ENCODE measurements around the gene GATA5.

DNA sequence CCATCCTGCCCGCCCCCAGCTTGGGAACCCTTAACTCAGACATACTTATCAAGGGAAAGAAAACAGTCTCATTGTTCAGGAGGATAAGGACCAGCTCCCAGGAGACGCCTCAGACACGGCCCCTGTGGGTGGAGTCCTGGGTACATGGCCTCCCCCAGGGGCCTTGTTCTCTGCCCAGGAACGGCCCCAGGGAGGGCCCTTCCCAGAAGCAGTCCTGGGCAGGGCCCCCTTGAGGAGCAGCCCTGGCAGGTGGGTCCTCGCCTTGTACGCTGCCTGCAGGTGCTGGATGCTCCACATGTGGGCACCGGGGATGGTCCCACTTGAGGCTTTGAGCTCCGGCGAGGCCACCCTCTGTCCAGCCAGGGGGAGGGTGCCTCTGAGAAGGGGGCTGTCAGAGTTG is 4.5 kb upstream of the GATA5 start:
- TF ChIP-seq POLR2A (IDR thresholded peaks at IDR 0.05): no peak
- TF ChIP-seq, protein P1, sequence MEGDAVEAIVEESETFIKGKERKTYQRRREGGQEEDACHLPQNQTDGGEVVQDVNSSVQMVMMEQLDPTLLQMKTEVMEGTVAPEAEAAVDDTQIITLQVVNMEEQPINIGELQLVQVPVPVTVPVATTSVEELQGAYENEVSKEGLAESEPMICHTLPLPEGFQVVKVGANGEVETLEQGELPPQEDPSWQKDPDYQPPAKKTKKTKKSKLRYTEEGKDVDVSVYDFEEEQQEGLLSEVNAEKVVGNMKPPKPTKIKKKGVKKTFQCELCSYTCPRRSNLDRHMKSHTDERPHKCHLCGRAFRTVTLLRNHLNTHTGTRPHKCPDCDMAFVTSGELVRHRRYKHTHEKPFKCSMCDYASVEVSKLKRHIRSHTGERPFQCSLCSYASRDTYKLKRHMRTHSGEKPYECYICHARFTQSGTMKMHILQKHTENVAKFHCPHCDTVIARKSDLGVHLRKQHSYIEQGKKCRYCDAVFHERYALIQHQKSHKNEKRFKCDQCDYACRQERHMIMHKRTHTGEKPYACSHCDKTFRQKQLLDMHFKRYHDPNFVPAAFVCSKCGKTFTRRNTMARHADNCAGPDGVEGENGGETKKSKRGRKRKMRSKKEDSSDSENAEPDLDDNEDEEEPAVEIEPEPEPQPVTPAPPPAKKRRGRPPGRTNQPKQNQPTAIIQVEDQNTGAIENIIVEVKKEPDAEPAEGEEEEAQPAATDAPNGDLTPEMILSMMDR (IDR thresholded peaks at IDR 0.05): no peak

All from uterus (tissue), 2 donors.